ENCODE measurements around the gene SLC6A17.

Gene SLC6A17

DNA sequence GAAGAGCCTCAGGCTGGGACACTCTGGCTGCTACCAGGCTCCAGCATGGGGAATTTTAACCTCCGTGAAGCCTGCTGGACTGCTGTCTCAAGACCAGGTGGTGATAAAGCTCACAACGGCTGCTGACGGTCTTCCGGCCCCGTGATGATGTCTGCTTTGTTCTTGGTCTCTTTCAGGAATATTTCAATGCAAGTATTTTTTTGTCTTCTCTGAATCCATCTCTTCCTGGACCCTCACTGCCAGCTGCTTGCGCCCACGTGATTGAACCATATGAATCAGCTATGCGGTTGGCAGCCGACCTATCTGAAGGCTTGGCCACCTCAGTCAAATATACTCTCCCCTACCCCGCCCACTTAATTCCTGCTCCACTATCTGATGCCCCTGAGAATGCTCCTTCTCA is 14.6 kb upstream of the SLC6A17 start:
- DNase-seq (ENCODE audit: low spot score) = no peak

DNA sequence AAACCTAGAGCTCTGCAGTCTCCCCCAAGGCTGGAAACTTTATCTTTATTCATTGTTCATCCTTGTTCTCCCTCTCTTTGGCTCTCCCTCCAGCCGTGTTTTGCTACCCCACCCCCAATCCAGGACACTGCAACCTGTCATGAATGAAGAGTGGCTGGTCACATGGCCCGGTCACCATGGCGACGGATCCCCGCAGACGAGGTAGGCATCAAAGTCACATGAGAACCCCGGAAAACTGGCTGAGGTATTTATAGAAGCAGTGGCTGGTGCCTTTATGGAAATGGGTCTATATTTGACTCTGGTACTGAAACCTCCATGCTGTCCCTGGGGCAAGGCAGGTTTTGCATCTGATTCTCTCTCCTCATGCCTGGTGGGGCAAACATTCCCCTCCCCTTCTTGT is 13.4 kb upstream of the SLC6A17 start:
- no peak for DNase-seq (ENCODE audit: low spot score)

- DNase-seq (ENCODE audit: low spot score) = no peak
Observed at GRCh38 chr1:110138956-110139355, 11.3 kb upstream of the SLC6A17 start.

DNA sequence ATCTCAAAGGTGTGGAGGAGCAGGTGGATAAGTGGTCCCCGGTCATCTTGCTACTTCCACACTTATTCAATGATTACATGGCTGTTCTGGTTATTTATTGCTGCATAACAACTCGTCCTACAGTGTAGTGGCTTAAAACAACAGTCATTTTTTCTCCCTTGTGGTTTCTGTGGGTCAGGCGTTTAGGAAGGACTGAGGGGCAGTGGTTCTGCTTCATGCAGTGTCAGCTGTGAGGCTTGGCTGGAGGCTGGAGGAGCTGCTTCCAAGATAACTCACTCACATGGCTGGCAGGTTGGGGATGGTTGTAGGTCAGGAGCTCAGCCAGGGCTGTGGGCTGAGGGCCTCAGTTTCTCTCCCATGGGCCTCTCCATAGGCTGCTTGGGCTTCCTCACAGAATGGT is 5.9 kb upstream of the SLC6A17 start:
- DNase-seq (ENCODE audit: low spot score) = no peak

DNA sequence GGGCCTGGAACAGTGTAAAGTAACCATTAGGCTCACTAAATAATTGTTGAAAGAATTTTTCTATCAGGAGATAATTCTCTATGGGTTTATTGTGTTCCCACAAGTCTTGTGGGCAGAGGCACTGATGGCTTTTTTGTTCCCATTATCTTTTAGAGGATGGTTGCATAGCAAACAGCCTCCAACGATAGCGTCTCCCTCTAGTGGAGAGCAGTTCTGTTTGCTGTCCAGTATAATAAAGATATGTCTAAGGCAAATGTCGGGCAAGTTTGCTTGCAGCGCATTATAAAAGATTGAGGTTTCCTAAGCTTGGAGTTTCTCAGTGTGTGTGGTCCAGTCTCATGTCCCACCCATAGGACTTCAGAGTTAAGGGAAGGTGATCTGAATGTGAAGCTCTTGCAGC is 1.3 kb upstream of the SLC6A17 start:
- no peak for DNase-seq (ENCODE audit: low spot score)

DNA sequence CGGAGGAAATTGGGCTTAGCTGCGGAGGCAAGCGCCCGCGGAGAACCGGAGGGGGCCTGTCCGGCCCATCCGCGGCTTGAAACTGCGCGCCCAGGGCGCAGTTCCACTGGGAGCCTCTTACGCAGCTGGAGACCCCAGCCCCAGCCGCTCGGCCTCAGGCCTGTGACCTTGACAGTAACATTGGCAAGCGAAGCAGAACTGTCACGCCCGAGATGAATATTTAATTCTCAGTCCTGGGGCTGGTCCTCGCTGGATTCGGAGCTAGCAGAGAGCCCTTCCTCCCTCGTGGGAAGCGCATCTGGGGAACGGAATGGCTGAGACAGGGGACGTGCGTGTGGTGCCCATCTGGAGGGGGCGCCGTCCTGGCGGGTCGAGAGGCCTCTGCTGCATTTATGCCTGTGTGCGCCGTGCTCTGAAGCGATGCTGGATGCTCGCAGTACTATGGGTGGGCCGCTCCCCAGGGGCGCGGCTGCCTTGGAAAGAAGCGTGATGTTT is 928 bp downstream of the SLC6A17 start:
- no peak for DNase-seq (ENCODE audit: low spot score)

DNA sequence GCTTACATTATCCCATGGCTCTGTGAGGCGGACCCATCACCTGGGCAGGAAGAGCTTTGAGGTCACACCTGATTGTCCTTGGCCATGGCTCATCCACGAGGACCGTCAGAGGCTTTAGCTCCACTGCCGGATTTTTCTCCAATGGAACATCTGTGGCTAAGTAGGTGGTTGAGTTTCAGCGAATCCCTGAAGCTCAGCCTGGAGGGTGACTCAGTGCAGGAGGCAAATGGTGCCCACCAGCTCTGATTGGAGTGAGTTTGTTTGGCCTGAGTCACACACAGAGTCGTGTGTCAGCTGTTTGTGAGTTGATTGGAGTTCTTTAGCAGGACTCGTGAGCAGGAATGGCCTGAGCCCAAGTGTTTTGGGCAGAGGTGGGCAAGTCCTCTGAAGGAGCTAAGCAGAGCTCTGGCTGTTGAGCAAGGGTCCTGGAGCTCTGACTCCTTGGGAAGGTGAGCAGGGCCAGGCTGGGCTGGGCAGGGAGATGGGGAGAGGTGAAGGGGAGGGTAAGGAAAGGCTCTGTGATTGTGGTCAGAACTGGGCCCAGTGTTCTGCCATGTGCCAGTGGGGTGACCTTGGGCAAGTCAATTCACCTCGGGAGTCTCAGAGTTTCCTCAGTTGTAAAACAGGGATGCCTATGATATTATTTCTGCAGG is 2.0 kb downstream of the SLC6A17 start:
- peak; percentile 87 for DNase-seq (ENCODE audit: low spot score)

DNA sequence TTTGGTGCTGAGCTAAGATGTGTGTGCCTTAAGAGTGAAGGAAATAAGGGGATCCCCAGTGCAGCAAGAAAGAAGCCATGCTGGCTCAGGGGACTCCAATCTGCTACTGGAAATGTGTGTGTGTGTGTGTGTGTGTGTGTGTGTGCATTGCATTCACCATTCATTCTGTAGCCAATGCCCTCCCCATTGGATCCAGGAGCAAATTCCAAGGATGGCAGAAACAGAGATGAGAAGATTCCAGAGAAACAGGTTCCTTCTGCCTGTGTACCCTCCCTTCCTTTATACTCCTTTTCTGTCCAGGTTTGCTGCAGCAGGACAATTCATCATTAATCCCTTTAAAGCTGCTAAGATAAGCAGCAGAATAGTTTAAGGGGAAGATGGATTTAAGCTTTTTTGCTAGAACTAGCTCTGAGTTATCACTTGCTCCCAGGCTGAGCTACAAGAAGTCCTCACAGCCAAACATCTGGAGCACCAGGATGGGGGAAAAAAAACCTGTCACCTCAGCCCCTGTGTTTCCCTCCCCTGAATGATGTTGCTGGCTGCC is 3.2 kb downstream of the SLC6A17 start:
- DNase-seq (ENCODE audit: low spot score) = no peak

- DNase-seq (ENCODE audit: low spot score) = peak; percentile 84
Observed at GRCh38 chr1:110155878-110156522, 5.7 kb downstream of the SLC6A17 start.

DNA sequence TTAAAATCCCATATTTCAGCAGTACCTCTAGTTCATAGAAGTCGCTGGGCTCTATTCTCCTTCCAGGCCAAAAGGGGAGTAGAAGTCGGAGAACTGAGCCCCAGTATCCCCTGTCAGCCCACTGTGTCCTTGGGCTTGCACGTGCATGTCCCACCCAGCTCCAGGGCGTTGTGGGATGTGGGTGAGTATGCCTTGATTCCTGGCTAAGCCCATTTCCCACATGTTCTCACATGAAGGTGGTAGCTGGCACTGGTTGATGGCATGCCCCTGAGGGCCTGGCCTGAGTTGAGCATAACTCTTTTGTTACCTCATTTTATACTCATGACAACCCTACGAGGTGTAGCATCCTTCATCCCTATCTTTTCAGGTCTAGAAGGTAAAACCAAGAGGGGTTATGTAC is 8.0 kb downstream of the SLC6A17 start:
- DNase-seq (ENCODE audit: low spot score) = no peak

- no peak for DNase-seq (ENCODE audit: low spot score)
Observed at GRCh38 chr1:110159168-110159567, 8.9 kb downstream of the SLC6A17 start.

DNA sequence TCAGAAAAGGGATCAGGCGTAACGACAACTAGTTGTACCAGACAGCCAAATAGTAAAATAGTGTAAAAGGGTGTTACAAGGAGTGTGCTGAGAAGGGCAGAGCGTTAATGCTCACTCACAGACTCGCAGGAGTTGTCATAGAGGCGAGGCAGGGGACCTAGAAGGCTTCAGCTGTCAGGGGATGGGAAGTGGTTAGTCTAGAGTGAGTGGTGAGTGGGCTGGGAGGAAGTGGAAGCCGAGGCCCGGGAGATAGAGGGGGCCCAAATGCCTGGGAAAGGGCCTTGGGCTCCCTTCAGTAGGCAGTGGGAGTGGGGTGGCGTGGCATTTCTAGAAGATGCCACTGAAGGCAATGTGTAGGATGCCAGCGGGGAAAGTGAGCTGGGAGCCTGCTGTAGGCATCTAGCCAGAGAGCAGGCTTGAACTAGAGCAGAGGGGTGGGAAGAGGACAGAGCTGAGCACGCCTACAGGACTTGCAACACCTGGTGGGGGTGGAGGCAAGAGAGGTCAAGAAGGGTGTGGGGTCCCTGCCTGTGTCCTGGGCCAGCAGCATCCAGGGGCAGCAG is 10.3 kb downstream of the SLC6A17 start:
- DNase-seq (ENCODE audit: low spot score) = no peak

DNA sequence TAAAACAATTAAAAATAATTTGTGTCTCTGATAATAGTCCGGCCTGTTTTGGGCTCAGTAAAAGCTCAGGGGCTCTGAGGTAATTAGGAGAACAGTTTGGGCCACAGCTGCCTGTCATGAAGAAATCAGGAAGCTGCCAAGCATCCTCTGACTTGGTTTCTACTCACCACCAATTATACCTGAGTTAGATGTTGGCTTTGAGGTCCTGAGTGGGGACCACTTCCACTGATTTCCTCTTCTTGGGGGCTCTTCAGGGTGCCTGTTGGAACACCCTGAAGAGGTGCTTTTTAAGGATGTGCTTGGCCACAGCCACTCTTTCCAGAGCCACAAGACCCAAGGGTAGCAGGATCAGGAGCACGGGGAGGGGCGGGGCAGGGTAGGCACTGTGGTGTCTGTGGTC is 10.9 kb downstream of the SLC6A17 start:
- no peak for DNase-seq (ENCODE audit: low spot score)

- no peak for DNase-seq (ENCODE audit: low spot score)
Observed at GRCh38 chr1:110161849-110162248, 11.6 kb downstream of the SLC6A17 start.

DNA sequence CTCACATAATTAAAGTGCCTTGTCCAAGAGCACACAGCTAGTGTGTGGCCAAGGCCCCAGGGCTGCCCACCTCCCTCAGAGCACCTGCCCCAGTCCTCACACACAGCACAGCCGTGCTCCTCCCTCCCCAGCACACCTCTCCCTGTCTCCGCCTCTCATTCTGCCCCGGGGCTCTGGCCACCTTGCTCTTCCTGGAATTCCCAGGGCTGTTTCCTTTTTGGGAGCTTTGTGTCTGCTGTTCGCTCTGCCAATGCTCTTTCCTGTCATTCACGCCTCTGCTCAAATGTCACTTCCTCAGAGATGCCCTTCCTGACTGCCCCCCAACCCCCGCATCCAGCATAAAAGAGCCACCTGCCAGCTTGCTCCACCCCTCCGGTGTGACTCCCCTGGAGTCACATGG is 13.3 kb downstream of the SLC6A17 start:
- no peak for DNase-seq (ENCODE audit: low spot score)

DNA sequence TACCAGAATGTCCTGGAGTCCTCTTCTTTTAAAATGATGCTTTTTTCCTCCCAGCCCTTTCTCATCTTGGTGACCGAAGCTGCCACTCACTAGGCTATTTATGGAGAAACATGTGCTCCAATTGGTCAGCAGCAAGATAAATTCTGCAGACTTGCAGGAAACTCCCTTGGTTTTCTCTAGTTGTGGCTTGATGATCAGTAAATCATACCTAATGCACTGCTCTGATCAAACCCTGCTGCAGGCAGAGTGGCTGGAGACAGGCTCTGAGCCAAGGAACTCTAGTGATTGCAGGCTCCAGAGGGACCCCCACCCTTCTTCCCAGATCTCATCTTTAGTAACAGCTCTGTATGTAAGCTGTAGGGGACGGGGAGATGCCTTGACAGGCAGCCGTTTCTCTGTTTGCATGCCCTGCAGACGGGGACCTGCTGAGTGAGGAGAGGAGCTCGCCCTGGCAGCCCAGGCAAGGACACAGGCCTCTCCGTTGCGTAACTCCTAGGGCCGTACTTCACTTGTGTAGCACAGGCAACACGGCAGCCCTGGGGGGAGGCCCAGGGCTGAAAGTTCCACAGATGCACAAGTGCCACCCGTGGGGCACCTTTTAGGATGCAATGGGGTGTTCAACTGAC is 14.5 kb downstream of the SLC6A17 start:
- DNase-seq (ENCODE audit: low spot score) = no peak

GRCh38 chr1:110165761-110166231 is 15.5 kb downstream of the SLC6A17 start:
- no peak for DNase-seq (ENCODE audit: low spot score)

DNA sequence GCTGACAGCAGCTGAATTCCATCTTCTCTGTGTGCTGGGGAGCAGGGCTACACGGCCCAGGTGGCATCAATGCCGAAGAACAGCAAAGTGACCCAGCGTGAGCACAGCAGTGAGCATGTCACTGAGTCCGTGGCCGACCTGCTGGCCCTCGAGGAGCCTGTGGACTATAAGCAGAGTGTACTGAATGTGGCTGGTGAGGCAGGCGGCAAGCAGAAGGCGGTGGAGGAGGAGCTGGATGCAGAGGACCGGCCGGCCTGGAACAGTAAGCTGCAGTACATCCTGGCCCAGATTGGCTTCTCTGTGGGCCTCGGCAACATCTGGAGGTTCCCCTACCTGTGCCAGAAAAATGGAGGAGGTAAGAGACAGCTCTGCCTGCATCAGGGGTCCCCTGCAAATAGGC is 16.6 kb downstream of the SLC6A17 start:
- no peak for DNase-seq (ENCODE audit: low spot score)

DNA sequence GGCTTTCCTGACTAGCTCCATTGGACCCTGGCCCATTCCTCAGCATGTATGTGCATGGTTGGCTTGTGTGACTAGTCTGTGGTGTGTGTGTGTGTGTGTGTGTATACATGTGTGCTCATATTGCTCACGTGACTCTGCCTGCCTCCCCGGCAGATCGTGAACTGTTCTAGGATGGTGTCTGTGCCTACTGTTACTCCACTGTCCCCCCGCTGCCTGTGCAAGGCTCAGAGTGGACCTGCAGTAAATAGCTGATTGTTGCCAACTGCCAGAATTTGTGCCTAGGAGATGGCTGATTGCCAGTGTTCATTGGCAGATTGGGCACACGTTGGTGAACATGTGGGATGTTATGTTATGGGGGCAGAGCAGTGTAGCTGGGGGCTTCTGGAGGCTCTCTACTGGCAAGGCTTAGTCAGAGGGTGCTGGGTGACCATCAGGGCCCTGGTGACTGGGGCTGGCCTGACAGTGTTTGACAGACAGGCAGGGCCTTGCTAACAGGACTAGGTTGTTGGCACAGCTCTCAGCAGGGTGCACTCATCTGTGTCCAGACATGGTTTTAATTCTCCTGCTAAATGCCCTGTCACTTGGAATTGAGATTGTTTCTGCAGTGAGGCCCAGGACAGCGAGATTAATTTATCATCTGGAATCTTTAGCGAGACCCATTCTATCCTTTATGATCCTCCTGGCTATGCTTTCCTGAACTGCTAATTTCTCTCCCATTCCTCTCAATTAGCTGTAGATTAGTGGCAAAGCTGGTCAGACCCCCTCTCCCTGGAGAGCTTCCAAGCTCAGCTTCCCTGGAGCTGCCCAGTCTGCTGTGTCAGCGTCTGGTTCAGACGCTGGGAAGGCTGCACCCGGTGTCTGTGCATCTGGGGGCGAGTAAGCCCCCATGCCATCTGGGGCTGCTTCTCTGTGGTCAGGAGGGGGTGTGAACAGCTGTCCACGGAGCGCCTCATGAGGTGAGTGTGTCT is 20.8 kb downstream of the SLC6A17 start:
- DNase-seq (ENCODE audit: low spot score) = no peak

DNA sequence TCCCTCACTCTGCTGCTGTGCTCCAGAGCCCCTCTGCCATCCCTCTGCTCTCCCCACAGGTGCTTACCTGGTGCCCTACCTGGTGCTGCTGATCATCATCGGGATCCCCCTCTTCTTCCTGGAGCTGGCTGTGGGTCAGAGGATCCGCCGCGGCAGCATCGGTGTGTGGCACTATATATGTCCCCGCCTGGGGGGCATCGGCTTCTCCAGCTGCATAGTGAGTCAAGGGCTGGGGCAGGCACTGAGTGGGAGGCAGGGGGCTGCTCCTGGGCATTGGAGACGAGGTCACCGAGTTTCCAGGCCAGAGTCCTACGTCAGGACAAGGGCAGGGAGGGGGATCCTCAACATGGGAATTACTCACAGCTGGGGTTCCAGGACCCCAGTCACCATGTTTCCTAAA is 21.7 kb downstream of the SLC6A17 start:
- no peak for DNase-seq (ENCODE audit: low spot score)

GRCh38 chr1:110173466-110174105 is 23.3 kb downstream of the SLC6A17 start:
- peak; percentile 41 for DNase-seq (ENCODE audit: low spot score)
